NAMALWA (cell line): ENCODE data around the gene MRPS18A.
"Not testable (repeated sequence)": the region's sequence is repeated elsewhere in the genome, so short reads cannot be mapped to it uniquely, and the experiment has no call there.

Experiments used
- DNase-seq: peaks from one replicate; pipeline ENCODE4 v3.0.0-alpha.2; 2015; ENCODE audit warnings: low spot score

The MRPS18A gene

DNA sequence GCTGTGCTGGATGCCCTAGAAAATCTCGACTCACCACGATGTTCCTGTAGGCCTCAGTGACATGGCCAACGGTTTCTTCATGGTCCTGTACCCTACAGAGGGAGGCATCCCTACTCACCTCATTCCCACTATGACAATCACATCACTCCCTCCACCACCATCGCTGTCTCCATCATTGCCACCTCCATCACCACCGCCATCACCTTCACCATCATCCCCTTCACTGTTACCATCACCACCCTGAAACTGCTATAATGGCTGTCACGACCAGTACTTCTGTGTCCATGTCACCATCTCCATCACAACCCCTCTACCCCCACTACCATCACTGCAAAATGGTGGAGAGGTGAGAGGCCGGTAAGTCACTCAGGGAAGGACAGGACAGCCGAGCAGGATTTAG is 29.8 kb upstream of the MRPS18A start:
- no peak for DNase-seq

- peak; percentile 45 for DNase-seq
Measured at GRCh38 chr6:43716099-43716498, 28.5 kb upstream of the MRPS18A start.

DNA sequence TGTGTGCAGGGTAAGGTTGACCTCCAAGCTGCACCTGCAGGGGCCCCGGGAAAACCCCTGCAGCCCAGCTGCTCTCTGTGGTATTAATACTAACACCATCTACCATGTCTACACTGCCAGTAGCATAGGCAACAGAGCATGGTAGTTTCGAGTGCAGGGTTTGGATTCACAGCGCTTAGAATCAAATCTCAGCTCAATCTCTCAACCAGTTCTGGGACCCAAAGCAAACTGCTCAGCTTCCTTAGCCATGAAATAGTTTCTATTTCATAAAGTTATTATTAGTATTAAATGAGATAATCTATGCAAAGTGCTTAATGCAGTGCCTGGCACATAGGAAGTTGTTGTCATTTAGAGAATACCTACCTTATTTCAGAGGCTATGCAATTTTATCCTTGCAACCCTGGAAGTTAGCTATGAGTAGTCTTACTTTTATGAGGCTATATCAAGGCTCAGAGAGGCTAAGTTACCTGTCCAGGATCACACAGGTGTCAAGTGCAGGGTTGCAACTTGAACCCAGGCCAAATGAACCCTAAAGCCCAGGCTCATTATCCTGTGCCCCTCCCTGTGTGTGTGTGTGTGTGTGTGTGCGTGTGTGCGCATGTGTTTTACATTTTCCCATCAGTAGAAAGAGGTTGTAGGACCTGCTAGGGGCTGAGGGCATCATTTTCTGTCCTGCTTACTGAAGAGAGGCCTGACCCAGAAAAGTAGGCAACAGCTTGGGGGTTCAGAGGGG is 27.6 kb upstream of the MRPS18A start:
- DNase-seq: peak; percentile 96

- DNase-seq: peak; percentile 78
Measured at GRCh38 chr6:43714311-43715055, 26.9 kb upstream of the MRPS18A start.

DNA sequence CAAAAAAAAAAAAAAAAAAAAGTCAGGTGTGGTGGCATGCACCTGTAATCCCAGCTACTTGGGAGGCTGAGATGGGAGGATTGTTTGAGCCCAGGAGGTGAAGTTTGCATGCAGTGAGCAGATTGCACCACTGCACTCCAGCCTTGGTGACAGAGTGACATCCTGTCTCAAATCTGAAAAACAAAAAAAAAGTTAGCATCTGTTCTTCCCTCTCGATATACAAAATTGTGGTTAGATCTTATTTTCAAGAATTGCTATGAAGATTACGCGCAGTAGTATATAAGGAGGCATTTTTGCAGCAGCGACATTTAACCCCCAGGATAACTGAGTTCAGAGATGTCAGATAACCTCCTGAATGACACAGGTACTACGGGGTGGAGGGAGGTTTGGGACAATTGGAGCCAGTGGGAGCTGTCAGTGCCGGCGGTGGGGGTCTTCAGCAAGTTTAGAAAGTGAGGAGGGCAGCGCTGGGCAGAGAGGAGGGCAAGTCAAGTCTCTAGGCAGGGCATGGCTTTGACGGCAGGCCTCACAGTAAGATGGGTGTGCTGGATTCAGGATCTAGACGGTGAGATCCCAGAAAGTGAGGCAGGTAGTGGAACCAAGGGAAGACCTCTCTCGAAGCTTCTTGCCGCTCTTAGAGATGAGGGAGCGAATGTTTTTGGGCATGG is 26.2 kb upstream of the MRPS18A start:
- DNase-seq: peak; percentile 88

DNA sequence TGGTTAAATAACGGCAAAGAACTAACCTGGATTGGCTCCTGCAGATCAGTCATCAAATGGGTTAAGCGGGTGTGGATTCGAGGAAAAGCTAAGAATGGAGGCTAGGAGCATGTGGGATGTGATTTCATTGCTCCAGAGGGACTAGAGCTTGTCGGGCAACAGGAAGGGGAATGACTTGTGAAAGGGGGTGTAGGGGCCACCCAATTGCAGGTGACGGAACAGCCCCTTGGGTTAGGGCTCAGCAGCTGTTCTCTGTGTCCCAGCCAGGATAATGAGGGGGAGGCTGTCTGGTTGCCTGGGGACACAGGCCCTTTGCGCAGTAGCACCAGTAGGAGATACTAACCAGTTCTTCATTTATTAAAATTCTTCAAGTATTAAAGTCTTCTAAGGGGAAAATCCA is 25.0 kb upstream of the MRPS18A start:
- no peak for DNase-seq

DNA sequence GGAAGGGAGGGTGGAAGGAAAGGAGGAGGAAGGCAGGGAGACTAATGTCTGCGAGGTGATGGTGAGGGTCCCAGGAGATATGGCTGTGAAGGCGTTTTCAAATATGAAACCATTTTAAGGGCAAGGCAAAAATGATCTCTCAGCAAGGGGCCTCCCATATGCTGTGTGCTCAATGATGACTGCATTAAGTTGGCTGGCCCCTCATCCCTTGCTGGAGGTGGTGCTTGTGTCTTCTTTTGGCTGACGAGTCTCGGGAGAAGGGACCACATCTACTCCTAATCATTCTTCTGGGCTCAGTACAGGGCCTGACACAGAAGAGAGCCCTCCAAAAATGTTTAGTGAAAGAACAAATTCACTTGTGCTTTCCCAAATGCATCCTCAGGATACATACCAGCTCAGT is 23.0 kb upstream of the MRPS18A start:
- no peak for DNase-seq

DNA sequence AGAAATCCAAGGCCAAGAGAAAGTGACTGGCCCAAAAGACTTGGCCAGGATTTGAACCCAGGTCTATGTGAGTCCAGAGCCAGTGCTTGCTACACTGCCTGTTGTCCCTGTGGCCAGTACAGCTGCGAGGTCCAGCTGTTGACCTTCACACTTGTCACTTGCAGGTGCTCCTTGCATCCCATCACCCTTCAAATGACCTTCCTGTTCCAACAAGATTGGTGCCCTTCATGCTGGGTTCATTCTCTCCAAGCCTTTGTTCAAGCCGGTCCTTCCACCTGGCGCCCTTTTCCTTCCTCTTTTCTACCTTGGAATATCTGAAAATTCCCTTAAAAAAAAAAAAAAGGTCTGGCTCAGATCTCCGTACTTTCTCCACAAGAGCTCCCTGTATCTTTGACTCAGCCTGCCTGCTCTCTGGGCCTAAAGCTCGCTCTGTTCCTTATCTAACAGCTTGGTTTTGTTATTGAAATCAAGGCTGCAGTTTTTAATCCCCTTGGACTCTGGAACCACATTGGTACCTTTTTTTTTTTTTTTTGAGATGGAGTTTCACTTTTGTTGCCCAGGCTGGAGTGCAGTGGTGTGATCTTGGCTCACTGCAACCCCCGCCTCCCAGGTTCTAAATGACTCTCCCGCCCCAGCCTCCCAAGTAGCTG is 22.2 kb upstream of the MRPS18A start:
- DNase-seq: no peak

- no peak for DNase-seq
Measured at GRCh38 chr6:43708860-43709653, 21.5 kb upstream of the MRPS18A start.

DNA sequence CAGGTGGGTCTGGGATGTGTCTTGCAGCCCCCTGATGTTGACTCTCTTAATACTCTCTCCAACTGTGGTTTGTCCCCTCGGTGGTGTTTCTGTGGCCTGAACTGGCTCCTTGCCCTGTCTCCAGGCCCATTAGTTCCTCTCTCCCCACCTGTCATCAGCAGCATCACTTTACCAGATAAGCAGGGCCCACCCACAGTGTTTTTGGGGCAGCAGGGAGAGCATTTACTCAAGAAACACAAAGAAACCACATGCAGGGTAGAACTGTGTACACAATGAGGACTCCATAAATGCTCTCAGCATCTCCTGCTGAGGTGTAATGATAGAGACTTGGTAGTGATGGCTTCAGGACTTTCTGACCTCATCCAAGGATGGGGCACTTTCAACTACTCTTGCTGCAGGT is 20.2 kb upstream of the MRPS18A start:
- DNase-seq: peak; percentile 37

- no peak for DNase-seq
Measured at GRCh38 chr6:43707269-43707668, 19.7 kb upstream of the MRPS18A start.

GRCh38 chr6:43706788-43707187 is 19.2 kb upstream of the MRPS18A start:
- no peak for DNase-seq

- DNase-seq: peak; percentile 92
Measured at GRCh38 chr6:43705996-43706395, 18.4 kb upstream of the MRPS18A start.

GRCh38 chr6:43703512-43704429 is 16.2 kb upstream of the MRPS18A start:
- DNase-seq: peak; percentile 70

GRCh38 chr6:43702534-43703440 is 15.2 kb upstream of the MRPS18A start:
- peak; percentile 93 for DNase-seq

DNA sequence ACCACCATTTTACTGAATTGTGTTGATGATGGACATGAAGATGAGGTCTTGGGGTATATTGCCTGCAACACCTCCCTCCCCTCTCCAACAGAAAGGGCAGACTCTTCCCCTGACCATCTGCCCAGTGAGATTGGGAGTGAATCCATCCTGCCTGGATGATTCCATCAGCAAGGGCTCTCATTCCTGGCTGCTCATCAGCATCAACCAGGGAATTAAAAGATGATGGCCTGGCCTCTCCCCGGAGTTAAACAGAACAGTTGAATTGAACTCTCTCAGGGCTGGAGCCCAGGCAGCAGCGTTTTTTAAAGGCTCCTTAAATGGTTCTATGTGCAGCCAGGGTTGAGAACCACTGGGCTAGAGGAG is 14.6 kb upstream of the MRPS18A start:
- no peak for DNase-seq

GRCh38 chr6:43700939-43701560 is 13.5 kb upstream of the MRPS18A start:
- DNase-seq: not testable (repeated sequence)

- DNase-seq: no peak
Measured at GRCh38 chr6:43699564-43700186, 12.1 kb upstream of the MRPS18A start.
